Measurements from ENCODE around the gene ARVCF. TPM values are rescaled to one million over a fixed set of nuclear protein-coding genes. Genes with fewer than 3 reads are reported as not detected.

The ARVCF gene
- total and polyA plus RNA-seq, 4 donors, result 10.0 to 23.4 (median 16.6) TPM

DNA sequence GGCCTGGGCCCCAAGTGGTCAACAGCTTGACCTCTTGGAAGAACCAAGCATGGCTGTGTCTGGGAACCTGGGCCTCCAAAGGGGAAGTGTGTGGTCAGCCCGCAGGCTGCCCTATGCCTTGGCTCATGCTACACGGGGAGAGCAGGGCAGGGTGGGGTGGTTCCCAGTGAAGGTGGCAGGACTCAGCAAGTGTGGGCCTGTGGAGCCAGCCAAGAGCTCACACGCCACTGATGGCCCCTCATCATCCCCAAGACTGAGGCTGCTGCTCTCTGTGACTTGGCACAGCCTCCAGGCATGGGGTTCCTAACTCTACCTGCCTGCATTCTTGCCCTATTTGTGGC, 47.5 kb upstream of the ARVCF start:
- H3K4me3 ChIP-seq, result no peak overlapping the region
- no peaks in the 10 kb centered on the region for H3K9me3 ChIP-seq (ENCODE audit: control insufficient read depth in 4 of 4, insufficient read depth in 3 of 4, low read length in 3 of 4)
- no peak overlapping the region for H3K9ac ChIP-seq (ENCODE audit: insufficient read depth in 1 of 2, low read length in 2 of 2)
- WGBS, 2 donors, result 75 to 81% methylated on average over 3 of the region's 3 CpGs
- no peaks in the 10 kb centered on the region for H3K27me3 ChIP-seq (ENCODE audit: control insufficient read depth in 3 of 3, insufficient read depth in 3 of 3, low read length in 2 of 3)
- peaks cover 0 to 3% (median 0%) of the 10 kb centered on the region in 5 donors for H3K4me1 ChIP-seq (ENCODE audit: control insufficient read depth in 5 of 5, insufficient read depth in 5 of 5, low read length in 5 of 5)
- ATAC-seq (ENCODE audit: insufficient read depth, low FRiP score), result no peak
- no peak for DNase-seq
- no peak overlapping the region for H3K27ac ChIP-seq (ENCODE audit: low read depth in 1 of 2, low read length in 1 of 2)
- peaks cover 0 to 35% (median 0%) of the 10 kb centered on the region in 4 donors for H3K36me3 ChIP-seq (ENCODE audit: control insufficient read depth in 4 of 4, insufficient read depth in 4 of 4, low read length in 4 of 4)
- TF ChIP-seq, protein P1, sequence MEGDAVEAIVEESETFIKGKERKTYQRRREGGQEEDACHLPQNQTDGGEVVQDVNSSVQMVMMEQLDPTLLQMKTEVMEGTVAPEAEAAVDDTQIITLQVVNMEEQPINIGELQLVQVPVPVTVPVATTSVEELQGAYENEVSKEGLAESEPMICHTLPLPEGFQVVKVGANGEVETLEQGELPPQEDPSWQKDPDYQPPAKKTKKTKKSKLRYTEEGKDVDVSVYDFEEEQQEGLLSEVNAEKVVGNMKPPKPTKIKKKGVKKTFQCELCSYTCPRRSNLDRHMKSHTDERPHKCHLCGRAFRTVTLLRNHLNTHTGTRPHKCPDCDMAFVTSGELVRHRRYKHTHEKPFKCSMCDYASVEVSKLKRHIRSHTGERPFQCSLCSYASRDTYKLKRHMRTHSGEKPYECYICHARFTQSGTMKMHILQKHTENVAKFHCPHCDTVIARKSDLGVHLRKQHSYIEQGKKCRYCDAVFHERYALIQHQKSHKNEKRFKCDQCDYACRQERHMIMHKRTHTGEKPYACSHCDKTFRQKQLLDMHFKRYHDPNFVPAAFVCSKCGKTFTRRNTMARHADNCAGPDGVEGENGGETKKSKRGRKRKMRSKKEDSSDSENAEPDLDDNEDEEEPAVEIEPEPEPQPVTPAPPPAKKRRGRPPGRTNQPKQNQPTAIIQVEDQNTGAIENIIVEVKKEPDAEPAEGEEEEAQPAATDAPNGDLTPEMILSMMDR (IDR thresholded peaks at IDR 0.05; ENCODE audit: control extremely low read depth, extremely low read depth), result no peak

DNA sequence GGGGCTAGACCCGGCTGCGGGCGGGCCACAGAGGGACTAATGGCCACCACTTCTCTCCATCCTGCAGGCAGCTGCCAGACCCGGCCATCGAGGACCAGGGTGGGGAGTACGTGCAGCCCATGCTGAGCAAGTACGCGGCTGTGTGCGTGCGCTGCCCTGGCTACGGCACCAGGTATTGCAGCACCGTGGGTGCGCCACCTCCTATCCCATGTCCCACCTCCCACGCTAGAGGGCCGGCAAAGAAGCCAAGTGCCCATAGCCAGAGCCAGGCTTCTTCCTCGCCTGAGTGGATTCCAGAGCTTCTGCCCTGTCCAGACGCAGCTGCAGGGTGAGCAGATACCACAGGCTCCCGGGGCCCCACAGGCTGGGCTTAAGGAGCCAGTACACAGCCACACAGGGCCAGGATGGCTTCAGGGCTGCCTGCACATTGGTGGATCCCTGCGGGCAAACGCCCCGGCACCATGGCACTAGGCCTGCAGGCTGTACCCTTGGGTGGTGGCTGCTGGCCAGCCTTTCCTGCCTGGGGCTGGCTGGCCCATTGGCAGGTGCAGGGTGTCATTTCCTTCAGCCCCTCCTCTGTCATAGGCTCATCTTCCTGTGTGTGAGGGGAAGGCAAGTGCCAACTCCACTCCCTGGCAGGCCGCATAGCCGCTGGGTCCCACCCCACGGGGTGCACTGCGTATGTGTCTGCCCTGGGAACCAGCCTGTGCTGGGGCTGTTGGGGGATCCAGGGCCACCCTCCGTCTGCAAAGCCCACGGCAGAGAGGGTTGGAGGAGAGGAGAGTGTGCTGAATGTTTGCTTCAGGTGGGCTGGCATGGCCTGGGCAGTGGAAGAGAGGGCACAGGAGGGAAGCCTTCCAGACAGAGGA, 46.9 kb upstream of the ARVCF start:
- WGBS, 2 donors, result 91 to 94% methylated on average over 26 to 27 of the region's 27 CpGs
- H3K9ac ChIP-seq (ENCODE audit: insufficient read depth in 1 of 2, low read length in 2 of 2), result no peak overlapping the region
- no peak overlapping the region for H3K27ac ChIP-seq (ENCODE audit: low read depth in 1 of 2, low read length in 1 of 2)
- no peaks in the 10 kb centered on the region for H3K9me3 ChIP-seq (ENCODE audit: control insufficient read depth in 4 of 4, insufficient read depth in 3 of 4, low read length in 3 of 4)
- H3K27me3 ChIP-seq (ENCODE audit: control insufficient read depth in 3 of 3, insufficient read depth in 3 of 3, low read length in 2 of 3), result no peaks in the 10 kb centered on the region
- no peak for DNase-seq
- ATAC-seq (ENCODE audit: insufficient read depth, low FRiP score), result no peak
- no peak overlapping the region for H3K4me3 ChIP-seq
- peaks cover 0 to 35% (median 0%) of the 10 kb centered on the region in 4 donors for H3K36me3 ChIP-seq (ENCODE audit: control insufficient read depth in 4 of 4, insufficient read depth in 4 of 4, low read length in 4 of 4)
- peaks cover 0 to 3% (median 0%) of the 10 kb centered on the region in 5 donors for H3K4me1 ChIP-seq (ENCODE audit: control insufficient read depth in 5 of 5, insufficient read depth in 5 of 5, low read length in 5 of 5)
- TF ChIP-seq, protein P1 (IDR thresholded peaks at IDR 0.05; ENCODE audit: control extremely low read depth, extremely low read depth), result no peak

DNA sequence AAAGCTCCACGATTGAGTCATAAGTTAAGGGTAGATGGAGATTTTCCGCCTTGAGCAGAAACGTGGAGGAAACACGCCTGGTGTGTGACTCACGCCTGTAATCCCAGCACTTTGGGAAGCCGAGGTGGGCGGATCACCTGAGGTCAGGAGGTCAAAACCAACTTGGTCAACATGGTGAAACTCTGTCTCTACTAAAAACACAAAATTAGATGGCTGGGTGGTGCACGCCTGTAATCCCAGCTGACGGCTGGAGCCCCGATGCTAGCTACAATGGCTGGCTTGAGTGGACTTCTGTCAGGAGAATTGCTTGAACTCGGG, 46.1 kb upstream of the ARVCF start:
- TF ChIP-seq, protein P1 (IDR thresholded peaks at IDR 0.05; ENCODE audit: control extremely low read depth, extremely low read depth), result no peak
- no peak overlapping the region for H3K27ac ChIP-seq (ENCODE audit: low read depth in 1 of 2, low read length in 1 of 2)
- H3K27me3 ChIP-seq (ENCODE audit: control insufficient read depth in 3 of 3, insufficient read depth in 3 of 3, low read length in 2 of 3), result no peaks in the 10 kb centered on the region
- peaks cover 0 to 35% (median 0%) of the 10 kb centered on the region in 4 donors for H3K36me3 ChIP-seq (ENCODE audit: control insufficient read depth in 4 of 4, insufficient read depth in 4 of 4, low read length in 4 of 4)
- H3K4me1 ChIP-seq (ENCODE audit: control insufficient read depth in 5 of 5, insufficient read depth in 5 of 5, low read length in 5 of 5), result peaks cover 0 to 3% (median 0%) of the 10 kb centered on the region in 5 donors
- ATAC-seq (ENCODE audit: insufficient read depth, low FRiP score) (no peak), DNase-seq (no peak)
- H3K4me3 ChIP-seq, result no peak overlapping the region
- no peak overlapping the region for H3K9ac ChIP-seq (ENCODE audit: insufficient read depth in 1 of 2, low read length in 2 of 2)
- WGBS, 2 donors, result 93% methylated on average over 11 of the region's 11 CpGs
- no peaks in the 10 kb centered on the region for H3K9me3 ChIP-seq (ENCODE audit: control insufficient read depth in 4 of 4, insufficient read depth in 3 of 4, low read length in 3 of 4)

All from lung (tissue), 12 donors.